Sciatic nerve (tissue), 2 donors: ENCODE measurements around the gene SAPCD2. TPM values are rescaled to one million over a fixed set of nuclear protein-coding genes. Genes with fewer than 3 reads are reported as not detected.

Experiments
- ATAC-seq: fragments of 200-7000 bp; cut with Tn5 transposase; one replicate; pipeline ENCODE4 v1.9.1; 2020; ENCODE audit warnings: mild to moderate bottlenecking, moderate library complexity
- DNase-seq: peaks from one replicate; pipeline ENCODE4 v3.0.0-alpha.2; 2020; ENCODE audit warnings: low spot score
- intact Hi-C: fragments of 100-400 bp; cut with DNase I; formaldehyde crosslinking; loops from one replicate; pipeline ENCODE4 v1.14.2; 2022
- total RNA-seq: library from RNA; stranded (reverse); fragmentation: NEBNext Ultra II Directional; extraction: Animal tissue kit (Norgen Biotek cat#: 25700); gene quantifications from one replicate; pipeline ENCODE4 v1.2.1, GENCODE V29; 2021
- donor health status: DM: no; HTN: no; CAD: no.
- donor health status: DM: no; HTN: no; CAD: no.

Gene SAPCD2
- total RNA-seq, 1 donor from 2014 or later = 0.36 TPM

DNA sequence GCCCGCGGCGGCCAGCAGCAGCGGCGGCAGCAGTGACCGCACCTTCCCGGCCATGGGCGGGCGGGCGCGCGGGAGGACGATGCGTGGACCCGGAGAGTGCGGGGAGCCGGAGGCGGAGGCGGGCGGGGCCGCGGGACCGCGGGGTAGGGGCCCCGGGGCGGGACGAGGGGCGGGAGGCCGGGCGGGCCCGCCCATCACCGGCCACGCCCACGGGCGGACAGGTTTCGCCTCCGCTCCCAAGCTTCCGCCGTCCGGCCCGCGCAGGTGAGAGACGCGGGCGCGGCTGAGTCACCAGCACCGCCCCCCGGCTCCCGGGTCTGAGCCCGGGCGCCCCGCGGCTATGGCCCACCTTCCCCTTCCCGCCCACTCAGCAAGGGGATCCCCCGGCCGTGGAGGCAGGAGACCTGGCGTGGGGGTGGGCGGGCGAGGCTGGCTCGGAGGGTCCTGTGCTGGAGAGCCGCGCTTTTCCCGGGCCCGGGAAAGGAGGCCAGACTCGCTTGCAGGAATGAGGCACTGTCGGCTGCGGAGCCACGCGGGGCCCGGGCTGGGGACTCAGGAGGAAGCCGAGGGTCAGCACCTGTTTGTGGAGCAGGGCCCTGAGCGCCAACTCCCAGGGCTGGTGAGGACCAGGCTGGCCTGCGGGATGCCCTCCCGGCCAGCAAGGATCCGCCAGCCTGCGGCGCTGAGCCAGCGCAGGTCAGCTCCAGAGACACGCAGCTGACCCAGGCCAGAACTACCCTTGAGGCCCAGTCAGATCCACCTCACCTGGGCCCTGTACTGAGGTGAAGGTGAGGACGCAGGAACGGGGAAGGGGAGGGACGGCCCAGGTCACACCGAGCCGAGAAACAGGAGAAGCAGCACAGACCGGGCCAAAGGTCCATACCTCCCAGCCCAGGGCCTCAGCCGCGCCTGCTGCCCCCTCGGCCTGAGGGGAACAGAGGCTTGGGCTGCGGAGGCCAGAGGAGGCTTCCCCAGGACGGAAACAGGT, 16.1 kb downstream of the SAPCD2 start, which contains the start of gene ENTPD2:
Gene ENTPD2 (minus strand): TSS at position 118 of the 988 bp plus-strand sequence. CDS start 64 bp downstream, at position 54.
- DNase-seq (no peak), ATAC-seq (no peak)
- intact Hi-C loops = no loop called here

- ATAC-seq (no peak), DNase-seq (no peak)
- intact Hi-C loops = no loop called here
Measured at GRCh38 chr9:137052998-137053943, 17.1 kb downstream of the SAPCD2 start.

- no peak for DNase-seq
- intact Hi-C loops = no loop called here
- no peak for ATAC-seq
Measured at GRCh38 chr9:137052293-137052692, 18.1 kb downstream of the SAPCD2 start.

DNA sequence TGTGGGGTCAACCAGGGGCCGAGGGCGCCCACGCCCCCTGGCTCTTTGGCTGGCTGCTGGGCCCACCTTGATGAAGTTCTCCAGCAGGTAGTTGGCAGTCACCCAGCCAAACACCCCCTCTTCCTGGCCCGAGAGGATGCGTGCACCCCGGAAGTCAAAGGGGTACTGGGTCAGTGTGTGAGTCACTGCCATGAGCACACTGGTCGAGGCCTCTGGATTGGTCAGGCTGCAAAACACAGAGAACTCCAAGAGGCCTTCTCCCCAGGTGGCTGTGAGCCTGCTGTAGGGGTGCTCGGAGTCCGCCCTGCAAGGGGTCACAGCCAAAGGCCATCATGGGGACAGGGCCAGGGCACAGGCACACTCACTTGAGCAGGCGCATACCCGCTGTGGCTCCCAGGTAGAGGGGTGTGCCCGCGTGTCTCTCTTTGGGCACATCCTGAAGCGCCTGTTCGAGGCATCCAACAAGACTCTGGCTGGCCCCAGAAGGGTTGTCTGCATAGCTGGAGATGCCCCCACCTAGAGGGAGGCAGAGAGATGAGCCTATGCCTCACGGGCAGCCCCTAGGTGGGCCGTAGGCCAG, 19.1 kb downstream of the SAPCD2 start:
- no peak for DNase-seq
- ATAC-seq = no peak
- intact Hi-C loops = no loop called here

DNA sequence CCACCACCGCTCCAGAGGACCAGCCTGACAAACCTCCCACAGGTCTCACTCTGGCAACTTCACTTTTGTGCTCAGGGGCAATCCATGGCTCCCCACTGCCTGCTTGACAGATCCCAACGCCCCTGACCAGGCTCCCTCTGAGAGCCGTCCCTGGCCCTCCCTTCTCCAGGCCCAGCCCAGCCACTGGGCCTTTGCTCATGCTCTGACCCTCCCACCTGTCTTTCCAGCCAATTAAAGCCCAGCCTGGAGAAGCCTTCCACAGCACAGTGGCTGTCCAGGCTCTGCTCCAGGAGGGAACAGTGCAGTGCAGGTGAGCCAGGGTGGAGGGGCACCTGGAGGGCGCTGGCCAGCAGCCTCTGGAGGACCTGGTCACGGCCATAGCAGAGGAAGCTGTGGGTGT, 19.8 kb downstream of the SAPCD2 start:
- DNase-seq (no peak), ATAC-seq (no peak)
- intact Hi-C loops = no loop called here

DNA sequence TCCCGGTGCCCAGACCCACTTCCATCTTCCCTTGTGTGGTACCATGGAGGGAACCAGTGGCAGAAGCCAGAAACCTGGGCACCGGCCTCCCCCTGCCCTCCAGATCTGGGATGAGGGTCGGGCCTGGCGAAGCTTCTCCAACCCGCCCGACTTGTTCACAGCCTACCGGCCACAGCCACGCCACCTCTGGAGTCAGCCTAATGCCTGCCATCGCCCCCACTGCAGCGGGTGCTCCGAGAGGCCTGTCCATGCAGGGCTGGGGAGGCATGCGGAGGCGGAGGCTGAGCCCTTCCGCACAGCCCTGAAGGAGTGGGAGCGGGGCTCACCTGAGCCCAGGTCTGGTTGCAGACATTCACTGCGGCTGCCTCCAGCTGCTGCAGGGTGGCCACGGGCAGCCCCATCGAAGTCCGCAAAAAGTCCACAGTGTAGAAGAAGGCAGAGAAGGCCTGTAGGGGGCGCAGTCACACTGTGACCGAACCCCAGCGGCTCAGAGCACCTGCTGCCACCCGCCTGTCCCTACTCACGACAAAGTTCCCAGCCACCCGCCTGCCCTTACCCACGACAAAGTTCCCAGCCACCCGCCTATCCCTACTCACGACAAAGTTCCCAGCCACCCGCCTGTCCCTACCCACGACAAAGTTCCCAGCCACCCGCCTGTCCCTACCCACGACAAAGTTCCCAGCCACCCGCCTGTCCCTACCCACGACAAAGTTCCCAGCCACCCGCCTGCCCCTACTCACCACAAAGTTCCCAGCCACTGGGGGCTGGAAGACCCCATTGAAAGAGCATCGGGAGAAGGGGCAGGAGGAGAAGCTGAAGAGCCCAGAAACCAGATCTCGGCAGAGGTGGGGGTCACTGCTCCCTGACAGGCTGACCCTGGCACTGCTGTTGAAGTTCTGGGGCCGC, 20.6 kb downstream of the SAPCD2 start:
- intact Hi-C loops = no loop called here
- ATAC-seq (peak; percentile 25), DNase-seq (no peak)

- intact Hi-C loops = no loop called here
- ATAC-seq (no peak), DNase-seq (no peak)
Measured at GRCh38 chr9:137048655-137049543, 21.5 kb downstream of the SAPCD2 start.

GRCh38 chr9:137046088-137046787, 24.1 kb downstream of the SAPCD2 start, which contains the start of gene NPDC1:
NPDC1 (minus strand) TSS chr9:137046177; CDS start chr9:137045989, 188 bp downstream.
- intact Hi-C loops = no loop called here
- DNase-seq (peak; percentile 88), ATAC-seq (peak; percentile 76)

- DNase-seq (no peak), ATAC-seq (no peak)
- intact Hi-C loops = no loop called here
Measured at GRCh38 chr9:137045294-137046087, 24.9 kb downstream of the SAPCD2 start.

GRCh38 chr9:137044502-137045177, 25.7 kb downstream of the SAPCD2 start:
- no peak for DNase-seq
- intact Hi-C loops = no loop called here

DNA sequence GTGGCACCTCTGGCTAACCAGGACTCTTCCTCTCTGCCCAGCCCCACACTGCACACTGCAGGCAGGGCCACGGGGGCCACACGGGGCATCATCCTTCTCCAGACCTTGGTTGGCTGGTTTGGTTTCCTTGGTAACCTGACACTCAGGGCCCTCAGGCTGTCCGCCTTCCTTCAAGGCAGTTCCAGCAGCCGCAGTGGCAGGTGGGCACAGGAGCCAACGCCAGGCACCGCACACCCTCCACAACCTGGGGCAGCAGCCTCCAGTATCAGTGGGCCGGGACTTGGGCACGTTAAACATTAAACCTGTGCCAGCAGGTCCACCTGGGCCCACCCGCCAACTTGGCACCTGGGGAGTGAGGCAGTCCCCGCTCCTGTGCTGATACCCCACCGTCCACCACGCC, 26.3 kb downstream of the SAPCD2 start:
- intact Hi-C loops = no loop called here
- DNase-seq = no peak
- no peak for ATAC-seq

More at GRCh38 chr9:137044502-137045177, 25.7 kb downstream of the SAPCD2 start:
- no peak for ATAC-seq

DNA sequence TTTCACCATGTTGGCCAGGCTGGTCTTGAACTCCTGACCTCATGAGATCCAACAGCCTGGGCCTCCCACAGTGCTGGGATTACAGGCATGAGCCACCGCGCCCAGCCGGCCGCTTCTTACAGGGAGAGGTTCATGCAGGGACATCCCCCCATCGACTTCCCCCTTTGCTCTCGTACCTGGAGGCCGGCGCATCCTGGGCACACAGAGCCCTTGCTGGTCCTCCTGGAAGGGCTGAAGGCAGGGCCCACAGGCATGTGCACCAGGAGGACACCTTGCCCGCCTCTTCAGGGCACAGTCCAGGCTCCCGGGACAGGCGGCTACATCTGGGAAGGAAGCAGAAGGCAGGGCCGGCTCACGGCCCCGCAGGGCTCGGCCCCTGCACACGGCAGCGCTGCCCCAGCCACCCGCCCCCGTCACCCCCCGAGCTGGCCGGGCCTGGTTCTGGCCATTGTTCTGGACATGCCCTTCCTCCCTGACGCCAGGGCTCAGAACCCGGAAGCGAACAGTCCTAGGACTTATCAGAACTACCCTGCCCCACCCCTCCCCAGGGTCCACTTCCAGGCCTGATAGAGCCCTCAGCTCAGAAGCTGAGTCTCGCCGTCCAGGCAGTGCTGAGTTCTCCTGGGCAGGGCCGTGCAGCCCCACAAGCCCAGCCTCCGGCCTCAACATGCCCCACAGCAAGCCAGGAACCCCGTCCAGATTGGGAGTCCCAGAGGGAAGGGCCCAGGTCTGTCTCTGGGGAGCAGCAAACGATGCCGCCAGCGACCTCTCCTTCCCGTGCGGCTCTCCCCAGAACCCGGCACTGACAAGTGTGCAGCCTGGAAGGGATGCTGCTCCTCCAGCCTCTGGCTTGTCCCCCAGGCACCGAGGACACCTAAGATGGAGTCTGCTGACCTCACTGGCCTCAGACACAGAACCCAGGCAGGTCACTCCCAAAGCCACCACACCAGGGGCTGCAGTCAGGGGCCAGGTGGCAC, 27.3 kb downstream of the SAPCD2 start:
- intact Hi-C loops = no loop called here
- DNase-seq (no peak), ATAC-seq (no peak)

- DNase-seq = no peak
- intact Hi-C loops = no loop called here
- ATAC-seq = no peak
Measured at GRCh38 chr9:137041124-137041523, 29.2 kb downstream of the SAPCD2 start.

GRCh38 chr9:137040568-137040967, 29.8 kb downstream of the SAPCD2 start:
- no peak for DNase-seq
- no peak for ATAC-seq
- intact Hi-C loops = no loop called here
